Stimulated activated CD4-positive, alpha-beta T cell treated with anti-CD3 and anti-CD28 coated beads, Interleukin-4, amount 100 ng/mL, for 1 hour (primary cell): ENCODE measurements around the gene RHBDL3.
"Not testable (repeated sequence)": the region's sequence is repeated elsewhere in the genome, so short reads cannot be mapped to it uniquely, and the experiment has no call there.

ENCODE experiments used
- DNase-seq: peaks from one replicate; pipeline ENCODE4 v3.0.0-alpha.2; 2020

Gene RHBDL3, protein sequence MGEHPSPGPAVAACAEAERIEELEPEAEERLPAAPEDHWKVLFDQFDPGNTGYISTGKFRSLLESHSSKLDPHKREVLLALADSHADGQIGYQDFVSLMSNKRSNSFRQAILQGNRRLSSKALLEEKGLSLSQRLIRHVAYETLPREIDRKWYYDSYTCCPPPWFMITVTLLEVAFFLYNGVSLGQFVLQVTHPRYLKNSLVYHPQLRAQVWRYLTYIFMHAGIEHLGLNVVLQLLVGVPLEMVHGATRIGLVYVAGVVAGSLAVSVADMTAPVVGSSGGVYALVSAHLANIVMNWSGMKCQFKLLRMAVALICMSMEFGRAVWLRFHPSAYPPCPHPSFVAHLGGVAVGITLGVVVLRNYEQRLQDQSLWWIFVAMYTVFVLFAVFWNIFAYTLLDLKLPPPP

DNA sequence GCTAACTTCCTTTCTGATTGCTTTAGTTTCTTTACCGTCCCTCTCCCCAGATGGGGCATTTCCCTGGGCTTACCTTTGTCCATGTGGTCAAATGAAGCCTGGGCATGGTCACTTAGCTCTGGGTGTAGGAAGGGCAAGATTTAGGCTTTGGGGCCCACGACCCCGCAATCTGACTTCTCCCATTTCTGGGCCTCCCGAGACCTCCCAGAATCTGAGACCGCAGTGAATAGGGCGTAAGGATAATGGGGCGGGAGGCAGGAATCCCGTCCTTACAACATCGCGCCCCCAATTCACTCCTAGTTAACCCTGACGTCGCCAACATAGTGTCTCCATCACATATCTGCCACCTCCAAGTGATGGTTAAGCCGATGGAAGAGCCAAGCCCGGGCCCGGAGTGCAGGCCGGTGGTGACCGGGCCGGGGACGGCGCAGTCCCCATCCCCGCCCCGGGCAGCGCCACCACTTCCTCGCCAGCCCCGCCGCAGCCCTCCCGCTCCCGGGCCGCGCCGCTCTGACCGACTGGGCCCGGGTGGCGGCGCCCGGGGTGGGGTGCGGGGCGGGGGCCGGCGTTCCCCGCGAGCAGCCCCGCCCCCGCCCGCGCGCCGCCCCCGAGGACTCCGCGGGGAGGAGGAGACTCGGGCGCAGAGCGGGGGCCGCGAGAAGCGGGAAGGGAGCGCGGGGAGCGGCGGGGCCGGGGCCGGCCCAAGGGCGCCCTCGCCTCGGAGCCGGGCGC is at the start of gene RHBDL3:
Gene RHBDL3, plus strand, starts transcription at position 641 of the 732 bp plus-strand sequence. CDS start 358 bp downstream, outside the sequence.
- peak; percentile 28 for DNase-seq

DNA sequence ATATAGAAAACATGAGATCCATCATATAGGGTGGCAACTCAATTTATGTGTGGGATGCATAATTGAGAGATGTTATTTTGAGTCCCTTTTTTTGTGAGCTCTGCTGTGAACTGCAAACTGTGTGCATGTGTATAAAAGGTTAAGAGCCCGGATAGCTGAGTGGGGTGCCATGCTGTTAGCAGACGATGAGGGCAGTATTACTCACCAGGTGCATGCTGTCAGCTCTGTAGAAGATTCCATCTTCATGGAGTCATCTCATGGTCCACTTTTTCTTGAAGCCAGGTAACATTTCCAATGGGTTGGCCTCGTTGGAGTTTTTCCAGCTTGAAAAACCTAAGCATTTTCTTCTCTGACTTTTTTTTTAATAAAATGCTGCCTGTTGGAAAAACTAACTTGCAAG is 43.0 kb upstream of the RHBDL3 start:
- DNase-seq, result no peak

DNA sequence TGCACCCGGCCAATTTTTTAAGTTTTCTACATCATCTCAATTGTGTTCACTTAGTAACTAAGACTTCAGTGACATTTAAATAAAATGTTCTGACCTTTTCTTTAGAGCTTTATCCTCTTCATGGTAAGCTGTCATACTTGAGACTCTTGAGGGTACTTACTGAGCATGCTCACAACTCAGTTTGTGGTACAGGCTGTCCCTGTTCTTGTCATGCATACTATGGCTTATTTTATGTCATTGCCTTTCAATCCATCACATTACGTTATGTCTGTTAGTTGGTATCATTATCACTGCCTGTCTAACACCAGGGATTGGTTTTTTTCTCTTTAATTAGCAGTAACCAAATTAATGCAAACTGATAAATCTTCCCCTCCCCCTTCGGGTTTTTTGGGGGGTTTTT is 41.9 kb upstream of the RHBDL3 start:
- DNase-seq, result no peak

DNA sequence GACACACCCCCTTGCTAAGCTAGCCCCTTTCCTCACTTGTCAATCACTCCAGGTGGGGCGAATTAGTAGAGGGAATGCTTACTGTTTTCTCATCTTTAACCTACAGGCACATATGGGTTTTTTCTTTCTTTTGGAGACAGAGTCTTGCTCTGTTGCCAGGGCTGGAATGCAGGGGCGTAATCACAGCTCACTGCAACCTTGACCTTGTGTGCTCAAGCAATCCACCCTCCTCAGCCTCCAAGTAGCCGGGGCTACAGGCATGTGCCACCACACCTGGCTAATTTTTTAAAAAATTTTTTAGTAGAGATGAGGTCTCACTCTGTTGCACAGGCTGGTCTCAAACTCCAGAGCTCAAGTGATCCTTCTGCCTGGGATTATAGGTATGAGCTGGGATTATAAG is 38.7 kb upstream of the RHBDL3 start:
- DNase-seq, result no peak

DNA sequence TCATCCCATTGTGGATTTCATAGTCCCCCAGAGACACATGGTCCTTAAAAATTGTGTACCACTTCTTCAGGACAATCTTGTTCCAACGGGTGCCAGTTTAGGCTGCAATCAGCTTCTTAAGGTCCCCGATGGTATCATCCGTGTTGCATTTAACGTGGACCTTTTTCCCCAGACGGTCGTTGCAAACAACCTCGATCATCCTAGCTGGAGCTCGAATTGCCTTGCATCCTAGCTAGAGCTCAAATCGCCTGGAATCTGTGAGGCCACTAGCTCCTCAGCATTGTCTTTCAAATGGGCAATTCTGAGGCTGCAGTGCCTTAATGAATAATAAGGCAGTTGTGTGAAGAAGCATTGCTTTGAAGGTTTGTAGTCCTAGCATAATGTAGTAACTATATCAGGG is 37.7 kb upstream of the RHBDL3 start:
- no peak for DNase-seq

DNA sequence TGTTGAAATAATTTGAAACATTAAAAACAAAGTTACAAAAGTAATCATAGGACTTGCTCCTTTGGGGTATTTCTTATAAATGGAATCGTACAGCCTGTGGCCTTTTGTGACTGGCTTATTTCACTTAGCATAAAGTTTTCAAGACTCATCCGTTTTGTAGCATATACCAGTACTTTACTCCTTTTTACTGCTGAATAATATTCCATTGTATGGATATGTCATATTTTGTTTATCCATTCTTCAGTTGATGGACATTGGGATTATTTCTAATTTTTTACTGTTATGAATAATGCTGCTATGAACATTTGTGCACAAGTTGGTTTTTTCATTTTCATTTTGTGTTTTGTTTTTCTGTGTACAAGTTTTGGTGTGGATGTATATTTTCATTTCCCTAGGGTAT is 30.0 kb upstream of the RHBDL3 start:
- no peak for DNase-seq

DNA sequence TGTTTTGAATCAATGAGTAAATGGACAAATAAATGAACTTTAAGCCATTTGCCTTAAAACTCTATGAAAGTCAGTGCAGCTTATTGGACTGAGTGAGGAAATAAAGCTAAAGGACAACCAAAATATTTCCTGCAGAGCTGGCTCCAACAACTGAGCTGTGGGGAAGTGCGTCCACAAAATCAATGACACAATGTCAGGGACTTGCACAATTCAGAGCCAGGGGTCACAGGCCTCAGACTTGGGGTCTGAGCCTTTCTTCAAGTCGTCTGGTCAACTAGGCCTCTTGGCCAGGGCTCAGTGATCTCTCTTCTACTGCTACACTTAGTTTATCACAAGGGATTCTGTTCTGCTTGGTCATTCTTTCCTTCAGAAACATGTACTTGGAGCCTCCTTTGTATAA is 26.2 kb upstream of the RHBDL3 start:
- no peak for DNase-seq

DNA sequence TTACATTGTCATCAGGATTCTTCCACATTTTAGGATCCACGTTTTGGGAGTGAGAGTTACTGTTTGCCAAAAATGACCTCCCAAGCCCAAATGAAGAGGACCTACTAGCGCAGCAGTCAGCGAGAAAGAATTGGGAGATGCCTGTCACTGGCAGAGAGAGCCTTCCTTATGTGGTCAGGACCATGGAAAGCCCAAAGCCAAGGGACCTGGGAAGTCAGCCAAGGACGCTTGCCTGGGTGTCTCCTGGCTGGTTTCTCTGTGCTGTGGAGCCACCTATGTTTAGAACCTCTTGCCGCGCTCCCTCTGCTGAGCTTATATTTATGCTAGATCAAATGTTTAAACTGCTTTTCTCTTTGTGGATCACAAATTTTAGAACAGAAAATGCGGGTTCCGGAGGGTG is 24.9 kb upstream of the RHBDL3 start:
- DNase-seq, result no peak

DNA sequence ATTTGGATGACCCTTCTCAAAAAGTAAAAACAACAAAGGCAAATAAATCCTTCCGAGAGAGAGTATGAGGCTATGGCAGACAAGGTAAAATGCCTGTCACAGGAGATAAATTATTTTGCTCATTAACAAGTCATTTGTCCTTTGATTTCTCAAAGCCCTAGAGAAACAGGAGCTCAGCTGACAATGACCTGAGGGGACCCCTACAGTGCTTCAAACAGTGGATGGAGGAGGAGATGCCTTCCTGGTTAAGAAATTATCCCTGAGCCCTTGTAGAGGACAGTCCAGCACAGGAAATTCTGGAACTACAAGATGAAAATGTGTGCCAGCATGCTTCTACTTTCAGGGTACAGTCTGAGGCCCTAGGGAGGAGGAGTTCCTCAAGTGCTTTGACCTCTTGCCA is 24.0 kb upstream of the RHBDL3 start:
- no peak for DNase-seq

DNA sequence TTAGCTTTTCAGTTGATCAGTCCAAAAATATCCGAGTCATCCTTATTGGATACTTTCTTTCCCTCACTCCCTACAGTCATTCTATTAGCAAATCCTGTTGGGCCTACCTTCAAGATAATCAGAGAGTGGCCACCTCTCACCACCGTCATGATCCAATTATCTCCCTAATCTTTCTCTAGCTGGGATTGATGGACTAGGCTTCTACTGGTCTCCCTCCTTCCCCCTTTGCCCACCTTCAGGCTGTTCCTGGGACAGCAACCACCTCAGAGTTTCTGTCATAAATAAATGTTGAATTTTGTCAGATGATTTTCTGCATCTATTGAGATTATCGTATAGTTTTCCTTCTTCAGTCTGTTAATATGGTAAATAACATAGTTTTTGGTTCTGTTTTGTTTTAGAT is 16.2 kb upstream of the RHBDL3 start:
- DNase-seq, result no peak

DNA sequence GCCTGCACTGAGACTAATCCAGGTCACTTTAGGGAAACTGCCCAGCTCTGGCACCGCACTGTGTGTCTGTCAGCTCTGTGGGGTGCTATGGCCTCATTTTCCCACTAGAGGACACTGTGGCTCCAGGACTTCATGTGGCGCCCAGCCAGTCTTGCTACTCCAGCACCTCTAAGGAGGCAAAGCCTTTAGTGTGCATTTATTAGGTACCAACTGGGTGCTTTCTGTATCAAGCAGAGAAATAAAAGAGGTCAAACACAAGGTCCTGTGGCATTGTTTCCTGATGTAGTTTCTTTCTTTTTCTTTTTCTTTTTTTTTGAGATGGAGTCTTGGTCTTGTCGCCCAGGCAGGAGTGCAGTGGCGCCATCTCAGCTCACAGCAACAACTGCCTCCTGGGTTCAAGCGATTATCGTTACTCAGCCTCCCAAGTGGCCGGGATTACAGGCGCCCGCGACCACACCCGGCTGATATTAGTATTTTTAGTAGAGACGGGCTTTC is 12.5 kb upstream of the RHBDL3 start:
- DNase-seq, result peak; percentile 65

DNA sequence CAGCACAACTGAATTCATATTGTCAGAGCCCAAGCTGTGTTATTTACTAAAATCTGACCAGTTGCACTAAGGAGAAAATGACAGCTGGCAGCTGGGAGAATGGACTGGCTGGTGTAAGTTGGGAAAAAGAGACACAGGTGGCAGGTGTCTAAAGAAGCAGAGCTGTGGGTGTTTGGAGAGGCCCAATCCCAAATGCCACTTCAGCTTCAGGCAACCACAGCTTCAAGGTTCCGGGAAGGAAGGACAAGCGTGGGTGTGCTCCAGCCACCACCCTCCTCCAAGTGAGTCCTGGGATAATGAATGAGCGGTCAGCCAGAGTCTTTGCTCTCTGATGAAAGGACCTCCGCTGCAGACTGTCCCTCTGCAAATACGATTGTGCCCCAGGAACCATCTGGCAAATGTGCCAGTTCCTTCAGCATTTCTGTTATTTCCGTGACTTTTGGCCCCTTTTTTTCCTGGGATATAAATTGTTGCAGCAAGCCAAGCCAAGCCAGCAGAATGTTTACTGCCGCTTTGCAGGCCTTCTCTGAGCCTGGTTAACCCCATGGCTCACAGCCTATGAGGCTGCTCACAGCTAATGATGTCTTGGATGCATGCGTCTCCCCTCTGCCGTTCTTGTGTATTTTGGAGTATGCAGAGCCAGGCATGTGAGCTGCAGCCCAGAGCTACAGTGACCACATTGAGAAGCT is 9.5 kb upstream of the RHBDL3 start:
- DNase-seq, result no peak

DNA sequence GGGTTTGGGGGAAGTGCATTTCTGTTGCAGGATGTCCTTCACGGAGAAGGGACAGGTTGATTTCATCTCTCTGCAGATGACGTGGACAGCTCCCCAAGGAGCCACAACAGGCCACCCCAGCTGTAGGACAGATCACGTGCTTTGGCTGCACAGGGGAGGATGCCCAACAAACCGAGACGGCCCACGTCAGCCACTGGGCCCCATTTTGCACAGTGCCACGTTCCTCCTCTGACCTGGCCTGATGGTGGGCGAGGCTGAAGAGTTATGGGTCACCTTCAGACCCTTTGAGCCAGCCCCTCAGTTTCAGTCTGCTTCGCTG is 9.0 kb upstream of the RHBDL3 start:
- no peak for DNase-seq

DNA sequence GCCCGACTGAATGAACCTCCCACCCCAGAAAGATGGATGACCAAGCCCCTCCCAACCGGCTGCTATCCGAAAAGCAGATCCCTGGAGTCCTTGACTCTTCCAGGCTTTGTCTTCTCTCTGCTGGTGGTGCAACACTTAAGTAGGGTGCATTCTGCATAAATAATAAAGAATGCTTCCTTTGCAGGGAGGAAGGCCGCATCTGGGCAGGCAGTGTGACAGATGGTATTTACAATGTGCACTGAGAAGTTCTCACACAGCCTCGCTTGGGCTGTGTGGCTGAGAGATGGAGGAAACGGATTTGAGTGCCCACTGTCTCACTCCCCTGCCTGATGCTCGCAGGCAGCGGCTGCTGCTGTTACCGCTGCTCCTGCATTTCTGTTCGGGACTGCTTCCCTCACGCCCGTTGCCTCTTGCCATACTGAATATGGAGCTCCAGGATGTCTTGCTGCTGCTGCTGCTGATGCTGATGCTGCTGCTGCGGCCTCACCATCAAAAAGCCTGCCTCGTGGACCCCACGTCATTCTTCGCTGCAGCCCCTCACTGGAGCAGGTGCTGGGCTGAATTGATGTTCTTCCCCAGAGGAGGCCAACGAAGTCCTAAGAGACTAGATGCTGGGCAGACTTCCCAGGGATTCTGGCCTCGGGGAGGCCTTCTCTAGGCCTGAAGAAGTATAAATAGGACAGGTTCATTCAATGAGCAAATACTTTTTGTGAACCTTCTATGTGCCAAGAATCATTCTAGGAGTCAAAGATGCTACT is 7.1 kb upstream of the RHBDL3 start:
- no peak for DNase-seq

DNA sequence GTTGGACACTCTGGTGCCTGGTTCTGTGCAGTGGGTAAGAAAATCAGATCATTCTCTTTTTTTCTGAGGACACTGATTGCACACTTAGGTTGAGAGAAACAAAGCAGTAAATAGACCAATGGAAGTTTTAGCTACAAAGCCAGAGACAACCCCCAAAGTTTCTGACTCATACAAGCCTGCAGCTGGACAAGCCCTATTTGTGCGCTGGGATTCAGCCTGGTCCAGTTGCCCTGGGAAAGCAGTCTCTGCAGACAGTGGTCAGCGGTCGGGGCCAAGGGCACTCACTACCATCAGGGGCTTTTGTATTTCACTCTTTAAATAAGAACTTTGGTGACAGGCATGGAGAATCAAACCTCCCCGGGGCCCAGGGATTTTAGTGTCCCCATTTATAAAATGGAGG is 6.0 kb upstream of the RHBDL3 start:
- DNase-seq, result no peak

DNA sequence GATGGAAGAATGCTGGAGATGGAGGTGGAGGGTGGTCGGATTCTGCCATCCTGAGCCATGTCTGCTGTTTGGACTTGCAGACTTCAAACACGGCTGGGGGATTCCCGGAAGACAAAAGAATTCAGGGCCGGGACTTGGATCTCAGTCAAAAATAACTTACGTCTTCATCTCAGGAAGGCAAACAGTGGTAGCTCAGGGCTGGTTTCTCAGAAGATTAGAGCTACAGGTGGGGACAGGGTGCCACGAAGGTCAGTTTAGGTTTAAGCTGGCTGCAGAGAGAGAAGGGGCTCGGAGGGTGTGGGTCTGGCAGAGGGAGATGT is 4.3 kb upstream of the RHBDL3 start:
- DNase-seq, result no peak

DNA sequence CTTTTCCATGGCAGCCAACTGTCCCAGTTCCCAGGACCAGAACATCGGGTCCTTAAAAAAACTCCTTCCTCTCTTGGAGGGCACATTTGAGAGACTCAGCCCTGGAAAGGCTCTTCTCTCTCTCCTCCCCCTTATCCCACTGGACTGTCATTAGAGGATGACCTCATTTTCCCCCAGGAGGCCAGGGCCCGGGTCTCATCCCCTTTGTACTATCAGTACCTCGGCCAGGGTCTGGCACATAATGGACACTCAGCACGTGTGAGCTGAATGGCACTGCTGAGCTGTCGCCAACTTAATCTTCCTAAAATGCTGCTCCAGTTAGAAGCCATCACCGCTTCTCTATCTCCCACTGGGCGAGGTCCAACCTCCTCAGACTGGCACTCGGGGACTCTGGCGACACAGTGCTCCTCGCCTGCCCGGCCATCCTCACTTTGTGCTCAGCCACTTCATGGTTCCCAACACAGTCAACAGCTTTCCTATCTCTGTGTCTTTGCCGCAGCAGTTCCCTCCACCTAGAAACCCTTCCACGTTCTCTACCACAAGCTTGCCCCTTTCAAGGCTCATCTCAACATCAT is 3.6 kb upstream of the RHBDL3 start:
- no peak for DNase-seq

DNA sequence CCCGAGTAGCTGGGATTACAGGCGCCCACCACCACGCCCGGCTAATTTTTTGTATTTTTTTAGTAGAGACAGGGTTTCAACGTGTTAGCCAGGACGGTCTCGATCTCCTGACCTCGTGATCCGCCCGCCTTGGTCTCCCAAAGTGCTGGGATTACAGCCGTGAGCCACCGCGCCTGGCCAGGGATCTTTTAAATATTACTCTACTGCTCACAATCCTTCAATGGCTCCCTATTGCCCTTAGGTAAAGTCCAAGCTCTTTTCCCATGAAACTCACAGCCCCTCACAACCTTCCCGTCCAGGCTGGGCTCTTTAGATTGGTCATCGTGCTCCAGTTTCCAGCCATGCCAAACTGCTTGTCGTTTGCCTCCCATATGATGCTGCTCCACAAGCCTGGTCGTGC is 2.1 kb upstream of the RHBDL3 start:
- DNase-seq, result not testable (repeated sequence)

DNA sequence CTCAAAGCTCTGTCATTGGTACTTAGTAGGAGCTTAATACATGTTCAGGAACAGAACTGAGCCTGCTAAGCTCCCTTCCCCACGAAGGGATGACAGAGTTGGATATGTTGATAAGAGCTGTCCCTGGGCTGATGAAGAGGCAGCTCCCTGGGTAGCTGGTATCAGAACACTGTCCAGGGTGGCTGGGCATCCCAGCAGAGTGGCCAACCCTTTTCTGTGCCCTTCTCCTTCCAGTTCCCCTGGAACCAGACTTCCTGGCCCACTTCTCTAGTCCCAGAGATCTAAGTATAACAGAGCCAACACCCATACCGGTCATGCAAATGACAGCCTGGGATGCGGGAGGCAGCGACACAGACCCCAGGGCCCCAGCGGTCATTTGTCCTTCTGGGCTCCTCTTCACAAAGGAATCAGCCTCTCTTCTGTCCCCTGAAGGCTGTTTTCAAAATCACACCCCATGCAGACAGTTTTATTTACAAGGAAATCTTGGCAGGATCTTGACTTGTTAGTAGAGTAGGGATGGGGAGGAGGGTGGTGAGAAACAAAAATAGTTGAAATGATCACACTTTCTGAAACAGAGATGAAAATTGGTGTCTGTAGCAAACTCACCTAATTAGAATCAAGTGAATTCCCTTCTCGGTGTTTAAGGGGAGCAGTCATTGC is 1.4 kb upstream of the RHBDL3 start:
- DNase-seq, result no peak

DNA sequence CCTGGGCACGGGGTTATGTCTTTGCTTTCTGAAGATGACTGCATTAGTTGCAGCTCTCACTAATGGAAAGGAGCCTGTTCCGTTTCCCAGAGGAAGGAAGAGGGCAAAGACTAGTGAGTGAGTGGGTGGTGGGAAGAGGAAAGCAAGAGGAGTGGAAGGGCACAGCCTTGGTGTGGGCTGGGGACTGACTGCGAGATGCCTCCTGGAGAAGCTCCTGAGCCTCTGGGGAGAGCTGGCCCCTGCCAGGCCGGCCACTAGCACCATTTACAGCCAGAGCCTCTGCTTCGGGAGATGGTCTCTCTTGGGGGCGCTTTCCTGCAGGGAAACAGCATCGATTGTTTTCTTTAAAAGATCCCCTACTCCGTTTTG is 825 bp upstream of the RHBDL3 start:
- no peak for DNase-seq

DNA sequence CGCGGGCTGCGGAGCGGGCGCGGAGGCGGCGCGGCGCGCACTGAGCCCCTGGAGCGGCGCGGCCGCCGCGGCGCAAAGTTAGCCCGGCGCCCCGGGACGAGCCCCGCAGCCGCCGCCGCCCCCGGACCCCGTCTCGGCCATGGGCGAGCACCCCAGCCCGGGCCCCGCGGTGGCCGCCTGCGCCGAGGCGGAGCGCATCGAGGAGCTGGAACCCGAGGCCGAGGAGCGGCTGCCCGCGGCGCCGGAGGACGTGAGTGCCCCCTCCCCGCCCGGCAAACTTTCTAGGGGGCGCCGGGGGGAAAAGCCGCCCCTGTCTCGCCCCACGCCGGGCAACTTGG is 388 bp downstream of the RHBDL3 start:
- DNase-seq, result peak; percentile 16
